GM18519 (cell line): ENCODE results near the gene TLCD1.

Source experiments
- ATAC-seq: cut with Tn5 transposase; IDR thresholded peaks from one replicate; pipeline ENCODE4 v1.9.1; 2021; ENCODE audit warnings: mild to moderate bottlenecking, moderate library complexity; ENCODE audit not compliant: unreplicated experiment, low FRiP score

Gene TLCD1

GRCh38 chr17:28715217-28715616 lies 10.8 kb downstream of the TLCD1 start:
- no peak for ATAC-seq

- no peak for ATAC-seq
These were observed 11.8 kb downstream of the TLCD1 start for GRCh38 chr17:28714281-28714680.

- no peak for ATAC-seq
These were observed 13.2 kb downstream of the TLCD1 start for GRCh38 chr17:28712705-28713415.

- no peak for ATAC-seq
These were observed 13.9 kb downstream of the TLCD1 start for GRCh38 chr17:28712032-28712704.

GRCh38 chr17:28711723-28712031 lies 14.4 kb downstream of the TLCD1 start, which contains the start of gene PROCA1:
Gene PROCA1, minus strand, starts transcription at chr17:28711888. Its CDS starts 228 bp downstream, at chr17:28711660.
- ATAC-seq, result no peak

GRCh38 chr17:28710861-28711722 lies 14.9 kb downstream of the TLCD1 start:
- ATAC-seq, result peak; percentile 42

- no peak for ATAC-seq
These were observed 18.7 kb downstream of the TLCD1 start for GRCh38 chr17:28707339-28707720.

GRCh38 chr17:28706471-28707338 lies 19.3 kb downstream of the TLCD1 start:
- ATAC-seq, result no peak

GRCh38 chr17:28705728-28706334 lies 20.2 kb downstream of the TLCD1 start:
- ATAC-seq, result no peak

GRCh38 chr17:28705074-28705659 lies 20.9 kb downstream of the TLCD1 start:
- no peak for ATAC-seq

- no peak for ATAC-seq
These were observed 21.7 kb downstream of the TLCD1 start for GRCh38 chr17:28704219-28704858.

GRCh38 chr17:28703552-28704218 lies 22.3 kb downstream of the TLCD1 start:
- no peak for ATAC-seq

- no peak for ATAC-seq
These were observed 23.3 kb downstream of the TLCD1 start for GRCh38 chr17:28702752-28703150.

- ATAC-seq, result no peak
These were observed 23.8 kb downstream of the TLCD1 start for GRCh38 chr17:28702026-28702751.

- no peak for ATAC-seq
These were observed 25.1 kb downstream of the TLCD1 start for GRCh38 chr17:28700830-28701492.

- no peak for ATAC-seq
These were observed 25.8 kb downstream of the TLCD1 start for GRCh38 chr17:28700278-28700677.

GRCh38 chr17:28698253-28698941 lies 27.6 kb downstream of the TLCD1 start:
- ATAC-seq, result no peak
